Upper lobe of left lung (tissue), 6 donors: ENCODE data around the gene ZNF554. TPM values are rescaled to one million over a fixed set of nuclear protein-coding genes. Genes with fewer than 3 reads are reported as not detected.

Experiments
- ATAC-seq, 2 donors: fragments of 200-7000 bp; cut with Tn5 transposase; one replicate each; pipeline ENCODE4 v1.9.1; 2022; ENCODE audit warnings: mild to moderate bottlenecking in 2 of 2, moderate library complexity in 2 of 2; ENCODE audit not compliant: low FRiP score in 2 of 2
- DNase-seq, 2 donors: peaks; one replicate each; pipeline ENCODE4 v3.0.0-alpha.2; 2019 to 2020
- H3K27ac ChIP-seq, 4 donors: fragments of 200-600 bp; sonication (generic); one replicate each; pipeline ENCODE4 v1.5.1; 2016 to 2019
- H3K27me3 ChIP-seq, 4 donors: fragments of 200-600 bp; sonication (generic); one replicate each; pipeline ENCODE4 v1.5.1; 2017 to 2019
- H3K36me3 ChIP-seq, 4 donors: fragments of 200-600 bp; sonication (generic); one replicate each; pipeline ENCODE4 v1.5.1; 2016 to 2019
- H3K4me1 ChIP-seq, 4 donors: fragments of 200-600 bp; sonication (generic); one replicate each; pipeline ENCODE4 v1.5.1; 2018 to 2019
- H3K4me3 ChIP-seq, 4 donors: fragments of 200-600 bp; sonication (generic); one replicate each; pipeline ENCODE4 v1.5.1; 2017 to 2019; ENCODE audit warnings: mild to moderate bottlenecking in 2 of 4, moderate library complexity in 1 of 4
- H3K9me3 ChIP-seq, 4 donors: fragments of 200-600 bp; sonication (generic); one replicate each; pipeline ENCODE4 v1.5.1; 2018 to 2019
- CTCF ChIP-seq, 6 experiments: fragments of 450-650 bp in 4 of 6; fragments of 200-600 bp in 2 of 6; sonication (generic) in 2 of 6; IDR thresholded peaks; one replicate each; pipeline ENCODE4 v1.5.1; 2016 to 2019; ENCODE audit warnings: antibody characterized with exemption in 6 of 6
- EP300 ChIP-seq, 4 donors: sonication (generic); formaldehyde crosslinking; IDR thresholded peaks; one replicate each; pipeline ENCODE4 v1.5.1; 2017; ENCODE audit warnings: antibody characterized with exemption in 4 of 4, control low read depth in 2 of 4
- POLR2A ChIP-seq, 4 donors: fragments of 450-650 bp; IDR thresholded peaks; one replicate each; pipeline ENCODE4 v1.5.1; 2016 to 2017; ENCODE audit warnings: antibody characterized with exemption in 4 of 4, mild to moderate bottlenecking in 2 of 4
- POLR2AphosphoS5 ChIP-seq, 2 donors: sonication (generic); formaldehyde crosslinking; IDR thresholded peaks; one replicate each; pipeline ENCODE4 v1.5.1; 2017; ENCODE audit warnings: antibody characterized with exemption in 2 of 2
- WGBS, 2 donors: methylation state at CpG; one replicate each; pipeline ENCODE4 v1.1.5; 2017 to 2018; 5-methylcytosine and 5-hydroxymethylcytosine counted together
- total RNA-seq, 6 donors: library from RNA; depleted of rRNA in 4 of 6; stranded (reverse); fragments of >200 nt in 4 of 6; gene quantifications; one replicate each; pipeline versions ENCODE4 v1.1.0 to v1.2.1, GENCODE V29; 2016 to 2021
- donor health status: DM: no; HTN: no; CAD: no; lungs with moderate emphysema.
- donor health status: DM: no; HTN: yes; CAD: no; lungs with severe emphysema.

The ZNF554 gene
- total RNA-seq, 6 donors from 2014 or later, result 3.2 to 11.5 (median 6.7) TPM

- H3K27me3 ChIP-seq, result no peaks in the 10 kb centered on the region
- H3K4me3 ChIP-seq, result no peak overlapping the region
- H3K27ac ChIP-seq, result no peak overlapping the region
- ATAC-seq, result no peak
- no peak for TF ChIP-seq EP300 (IDR thresholded peaks at IDR 0.05)
- no peaks in the 10 kb centered on the region for H3K4me1 ChIP-seq
- H3K9me3 ChIP-seq, result no peaks in the 10 kb centered on the region
- H3K36me3 ChIP-seq, result peaks cover 0 to 81% (median 49%) of the 10 kb centered on the region in 4 donors
- DNase-seq, result no peak
- 96 to 98% methylated on average over 17 of the region's 17 CpGs for WGBS, 2 donors
Observed at GRCh38 chr19:2802826-2803225, 16.8 kb upstream of the ZNF554 start.

GRCh38 chr19:2803486-2804155 lies 16.0 kb upstream of the ZNF554 start:
- no peak for ATAC-seq
- H3K36me3 ChIP-seq, result peaks cover 0 to 81% (median 51%) of the 10 kb centered on the region in 4 donors
- no peaks in the 10 kb centered on the region for H3K27me3 ChIP-seq
- H3K9me3 ChIP-seq, result no peaks in the 10 kb centered on the region
- TF ChIP-seq POLR2AphosphoS5 (IDR thresholded peaks at IDR 0.05), result no peak
- TF ChIP-seq POLR2A (IDR thresholded peaks at IDR 0.05), result no peak
- no peak for TF ChIP-seq CTCF (IDR thresholded peaks at IDR 0.05)
- no peak for TF ChIP-seq EP300 (IDR thresholded peaks at IDR 0.05)
- DNase-seq, result no peak
- no peaks in the 10 kb centered on the region for H3K4me1 ChIP-seq
- H3K27ac ChIP-seq, result no peak overlapping the region
- no peak overlapping the region for H3K4me3 ChIP-seq
- WGBS, 2 donors, result 95% methylated on average over 29 of the region's 29 CpGs

- Histone ChIP-seq H3K4me1 (no peaks in the 10 kb centered on the region), H3K27ac (no peak overlapping the region), H3K36me3 (peaks cover 4 to 84% (median 54%) of the 10 kb centered on the region in 4 donors), H3K4me3 (no peak overlapping the region), H3K27me3 (no peaks in the 10 kb centered on the region), H3K9me3 (no peaks in the 10 kb centered on the region)
- WGBS, 2 donors, result 88% methylated on average over 19 to 25 of the region's 27 CpGs
- ATAC-seq (no peak), DNase-seq (peak in 1 of 2 donors; percentile 52)
- TF ChIP-seq EP300 (IDR thresholded peaks at IDR 0.05), result no peak
- no peak for TF ChIP-seq POLR2AphosphoS5 (IDR thresholded peaks at IDR 0.05)
- TF ChIP-seq CTCF (IDR thresholded peaks at IDR 0.05), result no peak
- TF ChIP-seq POLR2A (IDR thresholded peaks at IDR 0.05), result no peak
Observed at GRCh38 chr19:2804156-2805004, 15.3 kb upstream of the ZNF554 start.

- Histone ChIP-seq H3K36me3 (peaks cover 4 to 84% (median 54%) of the 10 kb centered on the region in 4 donors), H3K27ac (no peak overlapping the region), H3K27me3 (no peaks in the 10 kb centered on the region), H3K4me1 (no peaks in the 10 kb centered on the region), H3K4me3 (no peak overlapping the region), H3K9me3 (no peaks in the 10 kb centered on the region)
- no peak for ATAC-seq
- WGBS, 2 donors, result 94 to 97% methylated on average over 7 to 16 of the region's 28 CpGs
- TF ChIP-seq POLR2AphosphoS5 (IDR thresholded peaks at IDR 0.05), result no peak
- no peak for TF ChIP-seq CTCF (IDR thresholded peaks at IDR 0.05)
- no peak for TF ChIP-seq EP300 (IDR thresholded peaks at IDR 0.05)
- TF ChIP-seq POLR2A (IDR thresholded peaks at IDR 0.05), result no peak
- DNase-seq, result peak in 1 of 2 donors; percentile 46
Observed at GRCh38 chr19:2805261-2805900, 14.3 kb upstream of the ZNF554 start.

- Histone ChIP-seq H3K4me3 (no peak overlapping the region), H3K27ac (no peak overlapping the region), H3K4me1 (no peaks in the 10 kb centered on the region), H3K9me3 (no peaks in the 10 kb centered on the region), H3K27me3 (no peaks in the 10 kb centered on the region), H3K36me3 (peaks cover 4 to 84% (median 55%) of the 10 kb centered on the region in 4 donors)
- TF ChIP-seq EP300 (IDR thresholded peaks at IDR 0.05) (no peak), CTCF (IDR thresholded peaks at IDR 0.05) (no peak)
- DNase-seq (no peak), ATAC-seq (no peak)
- 96 to 100% methylated on average over 12 to 20 of the region's 23 CpGs for WGBS, 2 donors
Observed at GRCh38 chr19:2805991-2806649, 13.5 kb upstream of the ZNF554 start.
